RWPE2 (cell line): ENCODE results near the gene ZNF514.
"Not testable (repeated sequence)": the region's sequence is repeated elsewhere in the genome, so short reads cannot be mapped to it uniquely, and the experiment has no call there.

ENCODE experiments used
- ATAC-seq: fragments of 200-7000 bp; cut with Tn5 transposase; 3 replicates; pipeline ENCODE4 v1.9.1; 2021; ENCODE audit warnings: low read depth
- DNase-seq: peaks from one replicate; pipeline ENCODE4 v3.0.0-alpha.2; 2020; ENCODE audit warnings: low spot score
- H3K27ac ChIP-seq: fragments of 450-650 bp; 2 replicates; pipeline ENCODE4 v1.5.1; 2017; ENCODE audit warnings: mild to moderate bottlenecking; ENCODE audit not compliant: poor library complexity, severe bottlenecking
- H3K27me3 ChIP-seq: fragments of 250-450 bp; sonication (Bioruptor Pico); 2 replicates; pipeline ENCODE4 v1.5.1; 2021; ENCODE audit warnings: mild to moderate bottlenecking, moderate library complexity; ENCODE audit not compliant: insufficient read depth, poor library complexity, severe bottlenecking
- H3K36me3 ChIP-seq: fragments of 250-450 bp; sonication (Bioruptor Pico); 2 replicates; pipeline ENCODE4 v1.5.1; 2020; ENCODE audit warnings: low read depth, mild to moderate bottlenecking, moderate library complexity
- H3K4me1 ChIP-seq: fragments of 250-450 bp; sonication (Bioruptor Pico); 2 replicates; pipeline ENCODE4 v1.5.1; 2021; ENCODE audit warnings: mild to moderate bottlenecking, moderate library complexity; ENCODE audit not compliant: insufficient read depth, poor library complexity, severe bottlenecking
- H3K4me3 ChIP-seq: fragments of 250-450 bp; sonication (Bioruptor Pico); 2 replicates; pipeline ENCODE4 v1.5.1; 2021; ENCODE audit warnings: mild to moderate bottlenecking, moderate library complexity; ENCODE audit not compliant: severe bottlenecking
- H3K9me3 ChIP-seq: fragments of 250-450 bp; sonication (Bioruptor Pico); 2 replicates; pipeline ENCODE4 v1.5.1; 2021; ENCODE audit warnings: mild to moderate bottlenecking, moderate library complexity; ENCODE audit not compliant: severe bottlenecking
- TF ChIP-seq, protein P1 (sequence below): fragments of 450-650 bp; IDR thresholded peaks from one replicate; pipeline ENCODE4 v1.5.1; 2017; ENCODE audit warnings: mild to moderate bottlenecking, moderate library complexity; ENCODE audit not compliant: poor library complexity, severe bottlenecking

The ZNF514 gene

DNA sequence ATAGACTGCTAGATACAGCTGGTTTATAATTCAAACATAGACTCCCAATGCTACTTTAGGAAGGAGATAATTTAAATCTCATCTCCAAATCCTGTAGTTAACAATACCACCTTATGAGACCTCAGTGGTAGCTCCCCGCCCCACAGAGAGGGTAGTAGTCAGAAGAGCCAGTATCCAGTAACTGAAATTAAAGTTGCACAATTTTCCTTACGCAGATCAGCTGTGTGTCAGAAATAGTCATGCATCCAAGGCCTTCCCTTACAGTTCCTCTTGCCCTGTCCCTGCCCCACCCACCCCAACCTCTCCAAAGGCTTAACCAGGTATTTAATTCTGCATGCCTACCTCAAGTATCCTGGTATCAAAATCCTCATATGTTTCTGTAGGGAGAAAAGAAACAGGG, 53.6 kb downstream of the ZNF514 start:
- ATAC-seq (no peak), DNase-seq (no peak)
- peaks cover 97% of the 10 kb centered on the region for H3K36me3 ChIP-seq
- no peaks in the 10 kb centered on the region for H3K27me3 ChIP-seq
- TF ChIP-seq, protein P1, sequence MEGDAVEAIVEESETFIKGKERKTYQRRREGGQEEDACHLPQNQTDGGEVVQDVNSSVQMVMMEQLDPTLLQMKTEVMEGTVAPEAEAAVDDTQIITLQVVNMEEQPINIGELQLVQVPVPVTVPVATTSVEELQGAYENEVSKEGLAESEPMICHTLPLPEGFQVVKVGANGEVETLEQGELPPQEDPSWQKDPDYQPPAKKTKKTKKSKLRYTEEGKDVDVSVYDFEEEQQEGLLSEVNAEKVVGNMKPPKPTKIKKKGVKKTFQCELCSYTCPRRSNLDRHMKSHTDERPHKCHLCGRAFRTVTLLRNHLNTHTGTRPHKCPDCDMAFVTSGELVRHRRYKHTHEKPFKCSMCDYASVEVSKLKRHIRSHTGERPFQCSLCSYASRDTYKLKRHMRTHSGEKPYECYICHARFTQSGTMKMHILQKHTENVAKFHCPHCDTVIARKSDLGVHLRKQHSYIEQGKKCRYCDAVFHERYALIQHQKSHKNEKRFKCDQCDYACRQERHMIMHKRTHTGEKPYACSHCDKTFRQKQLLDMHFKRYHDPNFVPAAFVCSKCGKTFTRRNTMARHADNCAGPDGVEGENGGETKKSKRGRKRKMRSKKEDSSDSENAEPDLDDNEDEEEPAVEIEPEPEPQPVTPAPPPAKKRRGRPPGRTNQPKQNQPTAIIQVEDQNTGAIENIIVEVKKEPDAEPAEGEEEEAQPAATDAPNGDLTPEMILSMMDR: no peak
- no peaks in the 10 kb centered on the region for H3K9me3 ChIP-seq
- no peak overlapping the region for H3K4me3 ChIP-seq
- no peaks in the 10 kb centered on the region for H3K4me1 ChIP-seq
- H3K27ac ChIP-seq: no peak overlapping the region

DNA sequence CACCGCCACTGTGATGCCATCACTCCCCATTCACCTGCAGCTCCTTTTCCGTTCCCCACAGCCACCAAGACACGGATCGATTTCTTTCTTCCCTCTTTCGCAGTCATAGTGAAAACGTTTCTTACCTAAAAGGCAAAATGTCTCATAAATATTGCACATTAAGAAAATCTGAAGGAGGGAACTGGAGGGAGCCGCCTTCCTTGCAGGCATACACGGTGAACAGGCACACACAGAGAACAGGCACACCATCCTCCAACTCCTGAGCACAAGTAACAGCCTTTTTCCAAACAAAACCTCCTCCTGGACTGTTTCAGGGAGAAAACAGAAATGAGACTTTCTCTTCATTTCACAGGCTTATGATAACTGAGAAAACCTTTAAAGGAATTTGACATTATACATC, 55.0 kb downstream of the ZNF514 start:
- DNase-seq (no peak), ATAC-seq (no peak)
- Histone ChIP-seq H3K27me3 (no peaks in the 10 kb centered on the region), H3K27ac (no peak overlapping the region), H3K4me1 (no peaks in the 10 kb centered on the region), H3K9me3 (no peaks in the 10 kb centered on the region), H3K36me3 (peaks cover 97% of the 10 kb centered on the region), H3K4me3 (no peak overlapping the region)
- TF ChIP-seq, protein P1: no peak

DNA sequence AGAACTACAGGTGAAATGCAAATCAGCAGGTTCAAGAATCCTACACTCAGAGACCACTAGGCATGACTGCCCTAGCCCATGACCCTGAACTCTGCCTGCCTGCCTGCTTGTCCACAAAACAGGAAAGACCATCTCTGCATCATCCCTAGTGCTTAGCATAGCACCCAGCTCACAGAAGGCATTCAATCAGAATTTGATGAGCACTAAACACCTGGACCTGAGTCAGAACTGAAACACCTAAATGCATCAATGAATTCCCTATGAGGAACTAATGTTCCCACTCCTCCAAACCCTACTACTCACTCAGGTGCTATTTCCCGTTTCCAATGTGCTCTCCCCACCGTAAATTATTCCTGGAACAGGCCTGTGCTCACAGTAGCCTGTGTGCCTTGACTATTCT, 59.7 kb downstream of the ZNF514 start:
- no peak overlapping the region for H3K27ac ChIP-seq
- H3K27me3 ChIP-seq: no peaks in the 10 kb centered on the region
- no peak overlapping the region for H3K4me3 ChIP-seq
- no peaks in the 10 kb centered on the region for H3K9me3 ChIP-seq
- no peak for ATAC-seq
- peaks cover 78% of the 10 kb centered on the region for H3K36me3 ChIP-seq
- no peak for DNase-seq
- TF ChIP-seq, protein P1: no peak
- H3K4me1 ChIP-seq: no peaks in the 10 kb centered on the region

DNA sequence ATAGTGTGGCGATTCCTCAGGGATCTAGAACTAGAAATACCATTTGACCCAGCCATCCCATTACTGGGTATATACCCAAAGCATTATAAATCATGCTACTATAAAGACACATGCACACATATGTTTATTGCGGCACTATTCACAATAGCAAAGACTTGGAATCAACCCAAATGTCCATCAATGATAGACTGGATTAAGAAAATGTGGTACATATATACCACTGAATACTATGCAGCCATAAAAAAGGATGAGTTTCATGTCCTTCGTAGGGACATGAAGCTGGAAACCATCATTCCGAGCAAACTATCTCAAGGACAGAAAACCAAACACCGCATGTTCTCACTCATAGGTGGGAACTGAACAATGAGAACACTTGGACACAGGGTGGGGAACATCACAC, 61.4 kb downstream of the ZNF514 start:
- not testable (repeated sequence) for H3K27ac ChIP-seq, H3K9me3 ChIP-seq, H3K4me1 ChIP-seq, ATAC-seq, H3K4me3 ChIP-seq, DNase-seq, H3K27me3 ChIP-seq
- peaks cover 69% of the 10 kb centered on the region for H3K36me3 ChIP-seq
